CD4-positive, alpha-beta T cell treated with Interleukin-6 at 100 ng/mL for 8 hours (primary cell): ENCODE measurements around the gene TAGLN.
A peak's percentile ranks its signal among the peaks of the same experiment; 100 is the strongest.

Experiments
- DNase-seq: peaks from one replicate; pipeline ENCODE4 v3.0.0-alpha.2; 2020; ENCODE audit warnings: mixed read lengths, low spot score

The TAGLN gene

DNA sequence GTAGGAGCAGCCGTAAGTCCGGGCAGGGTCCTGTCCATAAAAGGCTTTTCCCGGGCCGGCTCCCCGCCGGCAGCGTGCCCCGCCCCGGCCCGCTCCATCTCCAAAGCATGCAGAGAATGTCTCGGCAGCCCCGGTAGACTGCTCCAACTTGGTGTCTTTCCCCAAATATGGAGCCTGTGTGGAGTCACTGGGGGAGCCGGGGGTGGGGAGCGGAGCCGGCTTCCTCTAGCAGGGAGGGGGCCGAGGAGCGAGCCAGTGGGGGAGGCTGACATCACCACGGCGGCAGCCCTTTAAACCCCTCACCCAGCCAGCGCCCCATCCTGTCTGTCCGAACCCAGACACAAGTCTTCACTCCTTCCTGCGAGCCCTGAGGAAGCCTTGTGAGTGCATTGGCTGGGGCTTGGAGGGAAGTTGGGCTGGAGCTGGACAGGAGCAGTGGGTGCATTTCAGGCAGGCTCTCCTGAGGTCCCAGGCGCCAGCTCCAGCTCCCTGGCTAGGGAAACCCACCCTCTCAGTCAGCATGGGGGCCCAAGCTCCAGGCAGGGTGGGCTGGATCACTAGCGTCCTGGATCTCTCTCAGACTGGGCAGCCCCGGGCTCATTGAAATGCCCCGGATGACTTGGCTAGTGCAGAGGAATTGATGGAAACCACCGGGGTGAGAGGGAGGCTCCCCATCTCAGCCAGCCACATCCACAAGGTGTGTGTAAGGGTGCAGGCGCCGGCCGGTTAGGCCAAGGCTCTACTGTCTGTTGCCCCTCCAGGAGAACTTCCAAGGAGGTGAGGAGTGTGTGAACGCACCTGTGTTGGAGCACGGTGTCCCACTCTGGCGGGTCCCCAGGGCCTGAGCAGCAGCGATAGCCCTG is at the start of gene TAGLN:
Gene TAGLN, plus strand, starts transcription at position 318 of the 863 bp plus-strand sequence. CDS start 3,644 bp downstream, outside the sequence.
- no peak for DNase-seq

DNA sequence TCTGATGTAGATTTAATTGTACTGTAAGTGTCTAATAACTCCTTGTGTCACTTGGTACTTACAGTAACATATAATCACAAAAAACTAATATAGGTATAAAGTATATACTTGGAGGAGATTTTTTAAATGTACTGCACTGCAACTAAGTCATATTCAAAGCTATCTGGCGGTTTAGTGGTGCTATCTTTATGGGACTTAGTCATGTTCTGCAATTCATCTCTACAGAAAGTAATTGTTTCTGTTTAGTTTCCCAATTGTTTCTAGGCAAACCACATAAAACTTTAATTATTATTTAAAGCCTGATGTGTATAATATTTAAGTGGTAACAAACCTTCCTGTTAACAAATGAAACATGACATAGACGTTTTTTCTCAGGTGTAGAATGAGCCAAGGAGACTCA is 47.1 kb upstream of the TAGLN start:
- no peak for DNase-seq

GRCh38 chr11:117154468-117154867 is 44.7 kb upstream of the TAGLN start:
- no peak for DNase-seq

DNA sequence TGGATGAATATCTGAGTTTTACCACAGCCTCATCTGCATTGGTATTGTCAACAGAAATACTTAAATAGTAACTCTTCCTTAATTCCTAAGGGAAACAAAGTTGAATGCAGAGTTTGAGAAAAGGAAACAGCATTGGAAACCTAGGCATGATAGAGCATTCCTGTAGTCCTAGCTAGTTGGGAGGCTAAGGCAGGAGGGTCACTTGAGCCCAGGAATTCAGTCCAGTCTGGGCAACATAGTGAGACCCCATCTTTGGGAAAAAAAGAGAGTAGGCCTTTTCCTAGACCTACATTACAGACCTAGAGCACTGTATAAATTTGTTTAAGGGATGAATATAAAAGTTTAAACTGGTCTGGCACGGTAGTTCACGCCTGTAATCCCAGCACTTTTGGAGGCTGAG is 41.7 kb upstream of the TAGLN start:
- no peak for DNase-seq

- no peak for DNase-seq
Observed at GRCh38 chr11:117159892-117160291, 39.3 kb upstream of the TAGLN start.

- no peak for DNase-seq
Observed at GRCh38 chr11:117160826-117161225, 38.3 kb upstream of the TAGLN start.

DNA sequence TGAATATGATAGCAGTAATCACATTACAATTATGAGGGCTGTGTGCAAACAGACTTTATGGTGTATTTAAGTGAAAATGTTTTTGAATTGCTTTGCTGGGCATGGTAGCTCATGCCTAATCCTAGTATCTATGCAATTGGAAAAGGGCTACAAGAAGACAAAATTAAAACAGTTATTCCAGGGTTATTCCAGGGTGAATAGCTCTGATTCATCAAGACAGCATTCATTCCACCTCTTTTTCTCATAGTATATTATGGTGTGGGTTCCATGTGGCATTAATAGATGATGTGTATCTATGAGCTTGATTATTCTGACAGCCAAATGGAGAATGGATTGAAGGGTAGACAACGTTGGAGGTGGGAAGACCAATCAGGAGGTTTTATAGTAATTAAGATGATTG is 32.7 kb upstream of the TAGLN start:
- no peak for DNase-seq

- no peak for DNase-seq
Observed at GRCh38 chr11:117169736-117170135, 29.4 kb upstream of the TAGLN start.

GRCh38 chr11:117170210-117170609 is 29.0 kb upstream of the TAGLN start:
- DNase-seq: no peak

DNA sequence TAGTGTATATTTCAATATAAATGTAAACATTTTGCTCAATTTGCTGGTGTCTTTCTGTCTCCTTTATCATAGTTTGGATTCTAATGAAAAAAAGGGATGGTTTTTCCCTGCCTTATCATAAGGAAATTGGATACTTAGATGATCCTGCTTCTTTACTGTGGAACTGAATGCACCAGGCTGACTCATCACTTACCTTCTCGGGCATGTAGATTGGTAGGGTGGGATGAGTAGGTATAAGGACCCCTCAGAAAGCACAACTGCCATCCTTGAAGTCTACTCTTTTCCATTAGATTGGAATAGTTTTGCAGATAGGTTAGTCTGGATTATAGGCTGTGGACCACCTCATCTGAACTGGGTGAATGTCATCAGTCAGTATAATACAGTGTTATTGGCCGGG is 28.2 kb upstream of the TAGLN start:
- DNase-seq: no peak

DNA sequence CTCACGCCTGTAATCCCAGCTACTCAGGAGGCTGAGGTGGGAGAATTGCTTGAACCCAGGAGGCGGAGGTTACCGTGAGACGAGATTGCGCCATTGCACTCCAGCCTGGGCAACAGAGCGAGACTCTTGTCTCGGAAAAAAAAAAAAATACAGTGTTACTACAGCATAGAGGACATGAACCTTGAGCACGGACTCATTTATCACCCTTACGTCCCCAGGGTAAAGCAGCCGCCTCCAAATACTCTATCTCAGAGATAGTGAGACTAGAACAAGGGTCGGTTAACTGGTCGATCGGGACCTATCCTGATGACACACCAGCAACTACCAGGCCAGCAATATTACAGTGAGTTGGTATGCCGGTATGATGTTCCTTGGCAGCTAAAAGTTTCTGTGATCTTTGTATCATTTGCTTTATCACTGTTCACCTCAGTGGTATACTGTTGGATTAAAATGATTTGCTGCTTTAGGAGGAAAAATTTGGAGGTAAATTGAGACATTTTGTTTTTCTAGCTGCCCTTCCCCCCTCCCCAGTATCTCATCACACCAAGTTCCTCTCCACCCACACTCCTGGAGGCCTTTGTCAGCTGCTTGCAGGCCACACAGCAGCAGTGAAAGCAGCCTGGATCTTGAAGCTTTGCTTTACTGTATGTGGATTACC is 27.6 kb upstream of the TAGLN start:
- no peak for DNase-seq

DNA sequence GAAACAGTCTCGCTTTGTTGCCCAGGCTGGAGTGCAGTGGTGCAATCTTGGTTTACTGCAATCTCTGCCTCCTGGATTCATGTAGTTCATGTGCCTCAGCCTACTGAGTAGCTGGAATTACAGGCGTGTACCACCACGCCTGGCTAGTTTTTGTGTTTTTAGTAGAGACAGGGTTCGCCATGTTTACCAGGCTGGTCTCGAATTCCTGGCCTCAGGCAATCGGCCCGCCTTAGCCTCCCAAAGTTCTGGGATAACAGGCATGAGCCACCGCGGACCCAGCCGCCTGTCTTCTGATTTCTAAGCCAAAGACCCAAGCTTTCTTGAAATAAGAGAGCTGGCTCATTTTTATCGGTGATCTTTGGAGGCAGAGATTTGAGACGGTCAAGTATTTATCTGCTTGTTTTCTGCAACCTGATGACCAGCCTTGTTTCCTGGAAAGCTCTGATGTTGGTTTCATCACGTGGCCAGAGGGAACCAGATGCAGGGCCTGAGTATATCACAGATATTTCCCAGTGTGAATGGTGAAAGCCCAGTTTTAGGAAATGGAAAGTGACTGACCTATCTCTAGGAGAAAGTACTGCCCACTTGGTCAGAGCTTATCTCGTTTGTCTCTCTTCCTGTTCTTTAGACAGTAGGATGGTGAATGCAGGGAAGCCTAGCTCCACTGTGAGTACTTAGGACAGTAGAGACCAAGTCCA is 26.3 kb upstream of the TAGLN start:
- no peak for DNase-seq

- no peak for DNase-seq
Observed at GRCh38 chr11:117175104-117175503, 24.1 kb upstream of the TAGLN start.

- no peak for DNase-seq
Observed at GRCh38 chr11:117175781-117176180, 23.4 kb upstream of the TAGLN start.

GRCh38 chr11:117176186-117176585 is 23.0 kb upstream of the TAGLN start:
- DNase-seq: no peak

- no peak for DNase-seq
Observed at GRCh38 chr11:117177534-117178209, 21.5 kb upstream of the TAGLN start.

- peak; percentile 86 for DNase-seq
Observed at GRCh38 chr11:117178210-117179034, 20.7 kb upstream of the TAGLN start, which contains the start of gene SIDT2. SIDT2 (plus strand) TSS chr11:117178743; CDS start chr11:117179264, 521 bp downstream.

GRCh38 chr11:117179048-117179999 is 19.8 kb upstream of the TAGLN start:
- peak; percentile 28 for DNase-seq

DNA sequence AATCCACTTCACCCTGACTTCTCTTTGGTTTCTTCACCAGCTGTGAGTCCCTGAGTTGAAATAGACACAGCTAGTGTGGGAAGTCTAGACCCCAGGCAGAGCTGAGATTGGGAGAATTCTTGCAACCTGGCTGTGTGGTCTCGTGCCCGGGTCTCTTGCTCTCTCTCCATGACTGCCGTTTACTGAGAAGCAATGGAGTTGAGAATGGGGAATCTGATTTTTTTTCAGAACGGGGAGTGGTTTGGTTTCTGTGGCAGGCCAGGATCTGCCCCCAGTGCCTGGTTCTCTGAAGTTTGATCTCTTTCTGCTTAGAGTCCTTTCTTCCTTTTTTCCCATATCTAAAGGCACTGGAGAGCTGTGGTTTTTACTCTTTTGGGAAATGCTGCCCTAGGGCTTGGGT is 19.1 kb upstream of the TAGLN start:
- DNase-seq: no peak
